Prostate gland (tissue), 2 donors: ENCODE data around the gene UBE2E2. TPM values are rescaled to one million over a fixed set of nuclear protein-coding genes. Genes with fewer than 3 reads are reported as not detected.

ENCODE experiments used
- DNase-seq: peaks from one replicate; pipeline ENCODE4 v3.0.0-alpha.2; 2019; ENCODE audit warnings: low spot score
- H3K27ac ChIP-seq, 2 donors: fragments of 200-600 bp; sonication (generic); 2 replicates each; pipeline ENCODE4 v1.5.1; 2017 to 2019
- H3K27me3 ChIP-seq: fragments of 200-600 bp; sonication (generic); replicated peaks from 2 replicates; pipeline ENCODE4 v1.5.1; 2019; ENCODE audit not compliant: insufficient read depth
- H3K36me3 ChIP-seq, 2 donors: fragments of 200-600 bp; sonication (generic); 1 replicate in 1 of 2; 2 replicates in 1 of 2; pipeline versions ENCODE4 v1.5.1 to v1.8.1; 2017 to 2019
- H3K4me1 ChIP-seq: fragments of 200-600 bp; sonication (generic); replicated peaks from 2 replicates; pipeline ENCODE4 v1.5.1; 2019
- H3K4me3 ChIP-seq, 2 donors: fragments of 200-600 bp; sonication (generic); 2 replicates each; pipeline ENCODE4 v1.5.1; 2017 to 2019
- H3K9me3 ChIP-seq: fragments of 200-600 bp; sonication (generic); 2 replicates; pipeline ENCODE4 v1.5.1; 2017
- CTCF ChIP-seq, 4 experiments: fragments of 200-600 bp in 2 of 4; fragments of 450-650 bp in 2 of 4; sonication (generic) in 2 of 4; IDR thresholded peaks; 1 replicate in 3 of 4; 2 replicates in 1 of 4; pipeline ENCODE4 v1.5.1; 2016 to 2019; ENCODE audit warnings: antibody characterized with exemption in 4 of 4, mild to moderate bottlenecking in 2 of 4, moderate library complexity in 2 of 4
- POLR2A ChIP-seq: fragments of 450-650 bp; IDR thresholded peaks from one replicate; pipeline ENCODE4 v1.6.1; 2016; ENCODE audit warnings: antibody characterized with exemption, mild to moderate bottlenecking
- POLR2AphosphoS5 ChIP-seq: sonication (generic); formaldehyde crosslinking; IDR thresholded peaks from one replicate; pipeline ENCODE4 v1.6.1; 2017; ENCODE audit warnings: antibody characterized with exemption
- WGBS: methylation state at CpG from one replicate; pipeline ENCODE4 v1.1.5; 2018; 5-methylcytosine and 5-hydroxymethylcytosine counted together
- intact Hi-C: fragments of 100-400 bp; cut with DNase I; formaldehyde crosslinking; loops from one replicate; pipeline ENCODE4 v1.14.2; 2022
- total RNA-seq, 2 donors: library from RNA; depleted of rRNA; stranded (reverse); fragments of >200 nt; gene quantifications; one replicate each; pipeline ENCODE4 v1.1.0, GENCODE V29; 2016

The UBE2E2 gene
- total RNA-seq, 2 donors from 2014 or later, result 25.9 to 48.7 TPM

GRCh38 chr3:23275061-23275460 is 71.9 kb downstream of the UBE2E2 start:
- intact Hi-C loops, result no loop called here
- 70% methylated on average over 8 of the region's 8 CpGs for WGBS
- Histone ChIP-seq H3K27ac (no peak overlapping the region), H3K36me3 (no peaks in the 10 kb centered on the region), H3K27me3 (no peaks in the 10 kb centered on the region), H3K9me3 (no peaks in the 10 kb centered on the region), H3K4me1 (no peaks in the 10 kb centered on the region), H3K4me3 (no peak overlapping the region)
- TF ChIP-seq POLR2A (no peak), POLR2AphosphoS5 (no peak), CTCF (IDR thresholded peaks at IDR 0.05) (no peak)
- DNase-seq, result no peak

GRCh38 chr3:23275814-23276213 is 72.7 kb downstream of the UBE2E2 start:
- H3K27me3 ChIP-seq, result no peaks in the 10 kb centered on the region
- H3K4me1 ChIP-seq, result no peaks in the 10 kb centered on the region
- TF ChIP-seq POLR2A, result no peak
- TF ChIP-seq POLR2AphosphoS5, result no peak
- 87% methylated on average over 2 of the region's 2 CpGs for WGBS
- H3K4me3 ChIP-seq, result no peak overlapping the region
- intact Hi-C loops, result no loop called here
- no peak for DNase-seq
- H3K9me3 ChIP-seq, result no peaks in the 10 kb centered on the region
- H3K36me3 ChIP-seq, result no peaks in the 10 kb centered on the region
- H3K27ac ChIP-seq, result no peak overlapping the region

DNA sequence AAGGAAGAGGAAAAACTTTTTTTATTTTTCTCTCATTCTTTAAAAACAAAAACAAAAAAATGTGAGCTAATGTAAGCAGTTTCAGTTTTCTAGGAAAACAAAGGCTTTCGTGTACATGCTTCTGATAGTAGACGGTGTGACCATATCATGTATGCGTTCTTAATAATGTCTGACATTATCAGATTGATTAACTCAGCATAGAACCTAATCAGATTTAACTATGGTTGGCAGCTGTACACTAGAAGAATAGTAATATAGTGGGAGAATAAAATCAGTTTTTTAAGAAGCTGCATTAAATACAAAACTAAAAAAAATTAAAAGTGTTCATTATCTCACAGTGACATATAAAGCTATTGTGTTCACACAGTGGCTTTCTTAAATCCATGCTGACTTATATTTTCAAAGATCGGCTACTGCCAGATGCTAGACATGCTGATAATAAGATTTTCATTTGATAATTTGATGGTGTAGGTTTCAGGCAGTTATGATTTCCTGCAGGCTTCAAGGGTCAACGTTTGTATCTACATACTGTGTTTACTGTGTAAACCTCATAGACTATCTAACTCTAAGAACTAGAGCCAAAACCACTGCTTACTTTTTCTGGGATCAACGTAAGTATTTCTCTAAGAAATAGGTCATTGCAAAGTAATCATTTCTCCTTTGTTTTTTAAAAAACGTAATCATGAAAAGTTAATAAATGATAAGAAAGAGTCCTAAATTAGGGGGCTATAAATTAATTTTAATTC is 74.0 kb downstream of the UBE2E2 start:
- H3K4me3 ChIP-seq, result no peak overlapping the region
- TF ChIP-seq CTCF (IDR thresholded peaks at IDR 0.05) (no peak), POLR2AphosphoS5 (no peak), POLR2A (no peak)
- no peaks in the 10 kb centered on the region for H3K27me3 ChIP-seq
- H3K4me1 ChIP-seq, result no peaks in the 10 kb centered on the region
- DNase-seq, result no peak
- 58% methylated on average over 7 of the region's 7 CpGs for WGBS
- intact Hi-C loops, result no loop called here
- no peak overlapping the region for H3K27ac ChIP-seq
- no peaks in the 10 kb centered on the region for H3K36me3 ChIP-seq
- H3K9me3 ChIP-seq, result no peaks in the 10 kb centered on the region

GRCh38 chr3:23277688-23278087 is 74.6 kb downstream of the UBE2E2 start:
- DNase-seq, result no peak
- H3K4me1 ChIP-seq, result no peaks in the 10 kb centered on the region
- no peak overlapping the region for H3K4me3 ChIP-seq
- no peaks in the 10 kb centered on the region for H3K36me3 ChIP-seq
- no peaks in the 10 kb centered on the region for H3K9me3 ChIP-seq
- no peak overlapping the region for H3K27ac ChIP-seq
- 81% methylated on average over 3 of the region's 3 CpGs for WGBS
- intact Hi-C loops, result no loop called here
- H3K27me3 ChIP-seq, result no peaks in the 10 kb centered on the region
- TF ChIP-seq POLR2AphosphoS5, result no peak
- no peak for TF ChIP-seq POLR2A
- no peak for TF ChIP-seq CTCF (IDR thresholded peaks at IDR 0.05)

- no peaks in the 10 kb centered on the region for H3K36me3 ChIP-seq
- no peak for DNase-seq
- H3K4me3 ChIP-seq, result no peak overlapping the region
- TF ChIP-seq POLR2AphosphoS5, result no peak
- no peak for TF ChIP-seq POLR2A
- no peak for TF ChIP-seq CTCF (IDR thresholded peaks at IDR 0.05)
- no peaks in the 10 kb centered on the region for H3K9me3 ChIP-seq
- WGBS, result 87% methylated on average over 5 of the region's 5 CpGs
- no peaks in the 10 kb centered on the region for H3K4me1 ChIP-seq
- H3K27me3 ChIP-seq, result no peaks in the 10 kb centered on the region
- H3K27ac ChIP-seq, result no peak overlapping the region
- intact Hi-C loops, result no loop called here
Observed at GRCh38 chr3:23283625-23284024, 80.5 kb downstream of the UBE2E2 start.
